ENCODE measurements around the gene SH3D21. TPM values are rescaled to one million over a fixed set of nuclear protein-coding genes. Genes with fewer than 3 reads are reported as not detected.

The SH3D21 gene
- 10 to 100 TPM in 1 of 2 donors, 1 to 10 TPM in 1; 3.9 to 15.6 TPM for polyA plus RNA-seq

DNA sequence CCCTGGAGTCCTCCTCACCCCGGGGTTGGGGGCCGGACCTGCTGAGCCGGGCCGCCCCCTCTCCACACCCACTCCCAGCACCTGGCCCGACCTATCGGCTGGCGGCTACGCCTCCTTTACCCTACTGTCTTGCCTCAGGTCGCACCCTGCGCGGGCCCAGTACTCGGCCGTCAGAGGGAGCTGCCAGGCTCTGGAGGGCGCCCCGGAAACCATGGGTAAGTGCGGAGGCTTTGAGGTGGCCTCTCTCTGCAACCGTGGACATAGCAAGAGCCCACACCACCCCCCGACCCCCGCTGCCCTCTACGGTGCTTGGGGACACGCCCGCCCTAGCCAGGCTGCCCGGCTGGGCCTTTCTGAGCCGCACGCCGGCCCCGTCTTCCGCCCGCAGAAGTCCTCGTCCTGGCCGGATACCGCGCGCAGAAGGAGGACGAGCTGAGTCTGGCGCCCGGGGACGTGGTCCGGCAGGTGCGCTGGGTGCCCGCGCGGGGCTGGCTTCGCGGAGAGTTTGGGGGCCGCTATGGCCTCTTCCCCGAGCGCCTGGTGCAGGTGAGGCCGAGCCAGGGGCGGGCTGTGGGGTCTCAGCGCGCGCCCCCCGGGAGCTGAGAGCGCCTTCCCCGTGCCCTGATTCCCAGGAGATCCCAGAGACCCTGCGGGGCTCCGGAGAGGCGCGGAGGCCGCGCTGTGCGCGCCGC is at the start of gene SH3D21:
SH3D21 (plus strand) TSS at position 159 of the 692 bp plus-strand sequence; CDS start at position 212, 53 bp downstream.
- peaks cover 0 to 12% of the 10 kb centered on the region in 2 donors for H3K4me1 ChIP-seq (ENCODE audit: control insufficient read depth in 2 of 2, insufficient read depth in 2 of 2, low read length in 1 of 2)
- peak within 1 kb of the TSS; percentile 71 to 90 for H3K4me3 ChIP-seq (ENCODE audit: low read depth in 1 of 2, low read length in 2 of 2)
- H3K27me3 ChIP-seq (ENCODE audit: control insufficient read depth in 1 of 2, insufficient read depth in 2 of 2, low read length in 2 of 2) = no peaks in the 10 kb centered on the region
- H3K9me3 ChIP-seq (ENCODE audit: control insufficient read depth in 2 of 2, insufficient read depth in 1 of 2, low read depth in 1 of 2, low read length in 1 of 2) = no peaks in the 10 kb centered on the region
- H3K36me3 ChIP-seq (ENCODE audit: control insufficient read depth in 2 of 2, insufficient read depth in 2 of 2, low read length in 1 of 2) = peaks cover 5 to 15% of the 10 kb centered on the region in 2 donors
- peak within 1 kb of the TSS; percentile 88 to 96 for H3K27ac ChIP-seq (ENCODE audit: low read depth in 2 of 2, low read length in 1 of 2)
- WGBS, 2 donors = 3% methylated on average over 60 to 65 of the region's 65 CpGs

DNA sequence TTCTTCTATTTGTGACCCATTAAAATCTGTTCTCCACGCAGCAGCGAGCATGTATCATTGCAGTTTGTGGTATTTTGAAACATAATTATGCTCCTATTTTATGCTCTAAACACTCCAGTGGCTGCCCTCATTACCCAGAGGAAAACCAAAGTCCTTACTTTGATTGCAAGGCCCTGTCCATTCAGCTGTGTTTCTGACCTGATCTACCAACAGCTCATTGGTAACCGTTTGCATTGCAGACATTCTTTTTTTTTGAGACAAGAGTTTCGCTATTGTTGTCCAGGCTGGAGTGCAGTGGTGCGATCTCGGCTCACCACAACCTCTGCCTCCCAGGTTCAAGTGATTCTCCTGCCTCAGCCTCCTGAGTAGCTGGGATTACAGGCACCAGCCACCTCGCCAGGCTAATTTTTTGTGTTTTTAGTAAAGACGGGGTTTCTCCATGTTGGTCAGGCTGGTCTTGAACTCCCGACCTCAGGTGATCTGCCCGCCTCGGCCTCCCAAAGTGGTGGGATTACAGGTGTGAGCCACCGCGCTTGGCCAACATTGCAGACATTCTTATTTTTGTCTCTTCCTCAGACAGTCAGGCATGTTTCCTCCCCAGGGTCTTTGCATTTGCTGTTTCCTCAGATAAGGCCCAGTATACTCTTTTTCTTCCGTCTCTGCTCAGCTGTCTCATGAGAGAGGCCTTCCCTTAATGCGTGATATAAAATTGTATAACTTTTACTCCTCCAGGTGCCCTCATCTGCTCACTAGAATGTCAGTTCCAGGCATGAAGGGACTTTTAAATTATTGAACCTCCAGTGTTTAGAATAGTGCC is 49.4 kb upstream of the SH3D21 start:
- H3K4me1 ChIP-seq (ENCODE audit: control insufficient read depth in 2 of 2, insufficient read depth in 2 of 2, low read length in 1 of 2) = peaks cover 3% of the 10 kb centered on the region in 2 donors

DNA sequence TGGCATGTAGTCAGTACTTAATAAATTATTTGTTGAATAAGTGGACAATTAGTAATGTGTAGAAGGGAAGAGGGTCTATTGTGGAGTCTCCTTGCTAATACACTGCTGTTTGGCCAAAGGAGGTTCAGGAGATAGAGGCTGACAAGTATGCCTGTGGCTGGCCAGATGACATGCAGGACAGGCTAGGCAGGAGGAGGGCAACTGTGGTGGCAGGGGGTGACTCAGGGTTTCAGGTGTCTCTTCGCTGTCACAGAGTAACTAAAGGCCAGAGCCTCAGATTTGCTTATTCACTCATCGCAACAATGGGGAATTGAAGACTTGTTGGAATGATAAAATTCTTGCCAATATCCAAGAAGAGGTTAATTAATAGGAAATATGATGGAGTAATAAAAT is 48.8 kb upstream of the SH3D21 start:
- whole genome bisulfite sequencing, 2 donors = 87 to 89% methylated on average over 2 of the region's 2 CpGs
- H3K4me1 ChIP-seq (ENCODE audit: control insufficient read depth in 2 of 2, insufficient read depth in 2 of 2, low read length in 1 of 2) = peaks cover 0 to 3% of the 10 kb centered on the region in 2 donors

More for the DNA sequence above, 49.4 kb upstream of the SH3D21 start:
- no peak overlapping the region for H3K4me3 ChIP-seq (ENCODE audit: low read depth in 1 of 2, low read length in 2 of 2)
- peaks cover 0 to 4% of the 10 kb centered on the region in 2 donors for H3K36me3 ChIP-seq (ENCODE audit: control insufficient read depth in 2 of 2, insufficient read depth in 2 of 2, low read length in 1 of 2)
- 80 to 81% methylated on average over 15 of the region's 15 CpGs for whole genome bisulfite sequencing, 2 donors
- H3K27me3 ChIP-seq (ENCODE audit: control insufficient read depth in 1 of 2, insufficient read depth in 2 of 2, low read length in 2 of 2) = no peaks in the 10 kb centered on the region
- no peak overlapping the region for H3K27ac ChIP-seq (ENCODE audit: low read depth in 2 of 2, low read length in 1 of 2)
- no peaks in the 10 kb centered on the region for H3K9me3 ChIP-seq (ENCODE audit: control insufficient read depth in 2 of 2, insufficient read depth in 1 of 2, low read depth in 1 of 2, low read length in 1 of 2)

DNA sequence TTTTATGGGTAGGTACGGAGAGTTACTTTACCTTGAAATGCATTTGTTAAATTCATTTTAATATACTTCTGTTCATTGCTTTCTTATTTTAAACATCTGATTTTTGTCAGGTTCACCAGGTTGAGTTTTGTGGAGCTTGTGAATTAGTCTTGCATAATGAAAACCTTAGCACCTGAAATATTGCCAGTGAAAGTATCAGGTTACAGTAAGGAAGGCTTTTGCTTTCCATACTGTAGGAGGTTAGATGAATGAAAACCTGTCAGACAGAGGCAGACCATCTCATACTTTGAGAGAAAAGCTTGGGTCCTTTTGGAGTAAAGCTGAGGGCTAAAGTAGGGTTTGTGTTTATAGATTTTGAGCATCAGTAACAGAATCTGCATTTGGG is 47.2 kb upstream of the SH3D21 start:
- Histone ChIP-seq H3K27me3 (ENCODE audit: control insufficient read depth in 1 of 2, insufficient read depth in 2 of 2, low read length in 2 of 2) (no peaks in the 10 kb centered on the region), H3K36me3 (ENCODE audit: control insufficient read depth in 2 of 2, insufficient read depth in 2 of 2, low read length in 1 of 2) (peaks cover 0 to 4% of the 10 kb centered on the region in 2 donors), H3K27ac (ENCODE audit: low read depth in 2 of 2, low read length in 1 of 2) (no peak overlapping the region), H3K9me3 (ENCODE audit: control insufficient read depth in 2 of 2, insufficient read depth in 1 of 2, low read depth in 1 of 2, low read length in 1 of 2) (no peaks in the 10 kb centered on the region), H3K4me1 (ENCODE audit: control insufficient read depth in 2 of 2, insufficient read depth in 2 of 2, low read length in 1 of 2) (peaks cover 0 to 3% of the 10 kb centered on the region in 2 donors), H3K4me3 (ENCODE audit: low read depth in 1 of 2, low read length in 2 of 2) (no peak overlapping the region)
- 65 to 69% methylated on average over 1 of the region's 1 CpG for WGBS, 2 donors

More for the DNA sequence above, 48.8 kb upstream of the SH3D21 start:
- Histone ChIP-seq H3K9me3 (ENCODE audit: control insufficient read depth in 2 of 2, insufficient read depth in 1 of 2, low read depth in 1 of 2, low read length in 1 of 2) (no peaks in the 10 kb centered on the region), H3K27me3 (ENCODE audit: control insufficient read depth in 1 of 2, insufficient read depth in 2 of 2, low read length in 2 of 2) (no peaks in the 10 kb centered on the region), H3K36me3 (ENCODE audit: control insufficient read depth in 2 of 2, insufficient read depth in 2 of 2, low read length in 1 of 2) (peaks cover 0 to 4% of the 10 kb centered on the region in 2 donors), H3K4me3 (ENCODE audit: low read depth in 1 of 2, low read length in 2 of 2) (no peak overlapping the region), H3K27ac (ENCODE audit: low read depth in 2 of 2, low read length in 1 of 2) (no peak overlapping the region)

GRCh38 chr1:36268981-36269380 is 37.2 kb upstream of the SH3D21 start:
- H3K36me3 ChIP-seq (ENCODE audit: control insufficient read depth in 2 of 2, insufficient read depth in 2 of 2, low read length in 1 of 2) = peaks cover 0 to 5% of the 10 kb centered on the region in 2 donors
- H3K27me3 ChIP-seq (ENCODE audit: control insufficient read depth in 1 of 2, insufficient read depth in 2 of 2, low read length in 2 of 2) = no peaks in the 10 kb centered on the region
- H3K9me3 ChIP-seq (ENCODE audit: control insufficient read depth in 2 of 2, insufficient read depth in 1 of 2, low read depth in 1 of 2, low read length in 1 of 2) = no peaks in the 10 kb centered on the region
- H3K27ac ChIP-seq (ENCODE audit: low read depth in 2 of 2, low read length in 1 of 2) = peak overlapping the region in 1 of 2 donors; percentile 31
- H3K4me3 ChIP-seq (ENCODE audit: low read depth in 1 of 2, low read length in 2 of 2) = no peak overlapping the region
- 50 to 65% methylated on average over 6 of the region's 6 CpGs for WGBS, 2 donors
- no peaks in the 10 kb centered on the region for H3K4me1 ChIP-seq (ENCODE audit: control insufficient read depth in 2 of 2, insufficient read depth in 2 of 2, low read length in 1 of 2)

- H3K4me3 ChIP-seq (ENCODE audit: low read depth in 1 of 2, low read length in 2 of 2) = no peak overlapping the region
- no peak overlapping the region for H3K27ac ChIP-seq (ENCODE audit: low read depth in 2 of 2, low read length in 1 of 2)
- H3K36me3 ChIP-seq (ENCODE audit: control insufficient read depth in 2 of 2, insufficient read depth in 2 of 2, low read length in 1 of 2) = peaks cover 0 to 5% of the 10 kb centered on the region in 2 donors
- 50 to 54% methylated on average over 2 of the region's 2 CpGs for WGBS, 2 donors
- no peaks in the 10 kb centered on the region for H3K9me3 ChIP-seq (ENCODE audit: control insufficient read depth in 2 of 2, insufficient read depth in 1 of 2, low read depth in 1 of 2, low read length in 1 of 2)
- H3K27me3 ChIP-seq (ENCODE audit: control insufficient read depth in 1 of 2, insufficient read depth in 2 of 2, low read length in 2 of 2) = no peaks in the 10 kb centered on the region
- H3K4me1 ChIP-seq (ENCODE audit: control insufficient read depth in 2 of 2, insufficient read depth in 2 of 2, low read length in 1 of 2) = no peaks in the 10 kb centered on the region
These were observed 36.7 kb upstream of the SH3D21 start for GRCh38 chr1:36269408-36269838.

- WGBS, 2 donors = 78 to 94% methylated on average over 5 of the region's 5 CpGs
- Histone ChIP-seq H3K4me1 (ENCODE audit: control insufficient read depth in 2 of 2, insufficient read depth in 2 of 2, low read length in 1 of 2) (peaks cover 0 to 2% of the 10 kb centered on the region in 2 donors), H3K36me3 (ENCODE audit: control insufficient read depth in 2 of 2, insufficient read depth in 2 of 2, low read length in 1 of 2) (peaks cover 0 to 5% of the 10 kb centered on the region in 2 donors), H3K9me3 (ENCODE audit: control insufficient read depth in 2 of 2, insufficient read depth in 1 of 2, low read depth in 1 of 2, low read length in 1 of 2) (no peaks in the 10 kb centered on the region), H3K4me3 (ENCODE audit: low read depth in 1 of 2, low read length in 2 of 2) (no peak overlapping the region), H3K27me3 (ENCODE audit: control insufficient read depth in 1 of 2, insufficient read depth in 2 of 2, low read length in 2 of 2) (no peaks in the 10 kb centered on the region), H3K27ac (ENCODE audit: low read depth in 2 of 2, low read length in 1 of 2) (no peak overlapping the region)
These were observed 33.1 kb upstream of the SH3D21 start for GRCh38 chr1:36273024-36273423.

DNA sequence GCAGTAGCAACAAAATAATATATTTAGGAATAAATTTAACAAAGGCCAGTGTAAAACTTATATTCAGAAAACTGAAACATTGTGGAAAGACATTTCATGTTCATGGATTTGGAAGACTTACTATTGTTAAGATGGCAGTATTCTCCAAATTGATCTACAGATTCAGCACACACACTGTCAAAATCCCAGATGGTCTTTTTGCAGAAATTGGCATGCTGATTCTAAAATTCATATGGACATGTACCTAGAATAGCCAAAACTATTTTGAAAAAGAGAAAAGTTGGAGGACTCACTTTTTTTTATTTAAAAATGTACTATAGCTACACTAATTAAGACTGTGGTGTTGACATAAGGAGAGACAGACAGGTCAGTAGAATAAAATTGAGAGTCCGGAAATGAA is 32.0 kb upstream of the SH3D21 start:
- H3K4me3 ChIP-seq (ENCODE audit: low read depth in 1 of 2, low read length in 2 of 2) = no peak overlapping the region
- peaks cover 0 to 2% of the 10 kb centered on the region in 2 donors for H3K4me1 ChIP-seq (ENCODE audit: control insufficient read depth in 2 of 2, insufficient read depth in 2 of 2, low read length in 1 of 2)
- no peaks in the 10 kb centered on the region for H3K9me3 ChIP-seq (ENCODE audit: control insufficient read depth in 2 of 2, insufficient read depth in 1 of 2, low read depth in 1 of 2, low read length in 1 of 2)
- WGBS, 2 donors = 96 to 98% methylated on average over 1 of the region's 1 CpG
- no peaks in the 10 kb centered on the region for H3K27me3 ChIP-seq (ENCODE audit: control insufficient read depth in 1 of 2, insufficient read depth in 2 of 2, low read length in 2 of 2)
- H3K36me3 ChIP-seq (ENCODE audit: control insufficient read depth in 2 of 2, insufficient read depth in 2 of 2, low read length in 1 of 2) = peaks cover 0 to 5% of the 10 kb centered on the region in 2 donors
- no peak overlapping the region for H3K27ac ChIP-seq (ENCODE audit: low read depth in 2 of 2, low read length in 1 of 2)

GRCh38 chr1:36276688-36277087 is 29.5 kb upstream of the SH3D21 start:
- WGBS, 2 donors = 96 to 98% methylated on average over 6 of the region's 6 CpGs

More at GRCh38 chr1:36276688-36277087, 29.5 kb upstream of the SH3D21 start:
- H3K36me3 ChIP-seq (ENCODE audit: control insufficient read depth in 2 of 2, insufficient read depth in 2 of 2, low read length in 1 of 2) = peaks cover 0 to 2% of the 10 kb centered on the region in 2 donors
- no peaks in the 10 kb centered on the region for H3K27me3 ChIP-seq (ENCODE audit: control insufficient read depth in 1 of 2, insufficient read depth in 2 of 2, low read length in 2 of 2)
- no peaks in the 10 kb centered on the region for H3K9me3 ChIP-seq (ENCODE audit: control insufficient read depth in 2 of 2, insufficient read depth in 1 of 2, low read depth in 1 of 2, low read length in 1 of 2)
- H3K27ac ChIP-seq (ENCODE audit: low read depth in 2 of 2, low read length in 1 of 2) = no peak overlapping the region
- peaks cover 0 to 2% of the 10 kb centered on the region in 2 donors for H3K4me1 ChIP-seq (ENCODE audit: control insufficient read depth in 2 of 2, insufficient read depth in 2 of 2, low read length in 1 of 2)
- H3K4me3 ChIP-seq (ENCODE audit: low read depth in 1 of 2, low read length in 2 of 2) = no peak overlapping the region
